ENCODE measurements around the gene MEMO1.
"Not testable (repeated sequence)": the region's sequence is repeated elsewhere in the genome, so short reads cannot be mapped to it uniquely, and the experiment has no call there.

Gene MEMO1

DNA sequence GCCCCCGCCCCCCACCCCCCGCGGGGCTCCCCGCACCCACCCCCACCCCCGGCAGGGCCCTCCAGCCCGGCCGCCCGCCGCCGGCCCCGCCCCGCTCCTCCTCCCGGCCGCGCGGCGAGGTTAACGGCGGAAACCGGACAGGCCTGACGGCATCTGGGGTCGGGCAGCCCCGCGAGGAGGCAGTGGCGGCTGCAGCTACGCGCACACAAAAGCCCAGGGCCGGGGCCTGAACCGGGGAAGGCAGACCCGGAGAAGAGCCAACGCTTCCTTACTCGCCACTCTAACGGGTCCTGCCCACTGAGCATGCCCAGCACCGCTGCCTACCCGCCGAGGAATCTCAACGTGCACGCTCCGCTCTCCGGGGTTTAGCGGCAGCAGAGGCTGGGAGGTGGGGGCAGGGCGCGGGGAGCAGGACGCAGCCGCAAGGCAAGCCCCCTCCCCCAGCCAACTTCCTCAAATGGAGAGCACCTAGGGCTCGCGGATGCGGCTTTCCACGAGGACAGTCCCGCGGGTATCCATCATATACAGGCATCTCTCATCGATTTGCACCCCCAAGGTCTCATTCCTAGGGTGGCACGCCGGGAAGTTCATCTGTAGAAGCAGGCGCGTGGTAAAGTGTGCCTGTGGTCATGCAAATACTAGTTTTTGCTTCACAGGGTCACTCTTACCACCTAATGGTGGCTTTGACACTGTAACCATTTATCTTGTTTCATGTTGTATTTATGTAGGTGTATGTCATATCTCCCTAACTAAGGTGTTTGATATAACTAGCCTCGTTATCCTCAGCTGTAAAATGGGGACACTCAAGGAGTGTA, at the start of gene MEMO1:
Gene MEMO1 (minus strand): TSS at position 339 of the 815 bp plus-strand sequence. CDS start 761 bp downstream, outside the sequence.
- DNase-seq: peak; percentile 97

DNA sequence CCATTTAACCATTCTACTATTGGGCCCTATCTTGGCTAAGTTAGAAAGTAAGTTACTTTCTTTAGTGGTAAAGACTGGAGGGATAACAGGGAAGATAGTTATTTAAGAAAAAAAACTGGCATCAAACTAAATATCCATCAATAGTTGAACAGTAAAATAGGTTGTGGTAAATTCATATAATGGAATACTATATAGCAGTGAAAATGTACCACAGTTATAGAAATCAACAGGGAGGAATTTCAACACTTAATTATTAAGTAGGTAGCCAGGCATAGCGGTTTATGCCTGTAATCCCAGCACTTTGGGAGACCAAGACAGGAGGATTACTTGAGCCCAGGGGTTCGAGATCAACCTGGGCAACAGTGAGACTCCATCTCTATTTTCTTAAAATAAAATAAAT, 49.5 kb upstream of the MEMO1 start:
- no peak for DNase-seq

DNA sequence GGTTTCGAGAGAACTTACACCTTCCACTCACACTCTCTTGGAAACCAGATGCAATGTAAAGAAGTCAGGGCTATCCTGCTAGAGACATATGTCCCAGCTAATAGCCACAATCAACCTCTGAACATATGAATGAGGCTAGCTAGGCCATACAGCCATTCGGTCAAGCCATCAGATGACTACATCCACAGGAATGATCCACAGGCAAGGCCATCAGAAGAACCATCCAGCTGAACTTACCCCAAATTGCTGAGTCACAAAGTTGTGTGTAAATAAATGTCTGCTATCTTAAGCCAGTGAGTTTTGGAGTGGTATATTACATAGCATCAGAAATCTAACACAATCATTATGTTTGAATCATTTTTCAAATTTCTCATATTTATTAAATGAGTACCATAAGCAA, 47.3 kb upstream of the MEMO1 start:
- no peak for DNase-seq

DNA sequence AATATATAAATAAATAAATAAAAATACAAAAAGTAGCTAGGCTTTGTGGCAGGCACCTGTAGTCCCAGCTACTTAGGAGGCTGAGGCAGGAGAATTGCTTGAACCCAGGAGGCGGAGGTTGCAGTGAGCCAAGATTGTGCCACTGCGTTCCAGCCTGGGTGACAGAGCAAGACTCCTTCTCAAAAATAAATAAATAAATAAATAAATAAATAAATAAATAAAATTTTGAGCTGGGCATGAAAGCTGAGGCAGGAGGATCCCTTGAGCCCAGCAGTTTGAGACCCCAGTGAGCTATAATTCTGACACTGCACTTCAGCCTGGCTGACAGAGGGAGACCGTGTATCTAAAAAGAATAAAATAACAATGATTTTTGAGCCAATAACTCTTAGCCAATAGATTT, 43.8 kb upstream of the MEMO1 start:
- DNase-seq: not testable (repeated sequence)

DNA sequence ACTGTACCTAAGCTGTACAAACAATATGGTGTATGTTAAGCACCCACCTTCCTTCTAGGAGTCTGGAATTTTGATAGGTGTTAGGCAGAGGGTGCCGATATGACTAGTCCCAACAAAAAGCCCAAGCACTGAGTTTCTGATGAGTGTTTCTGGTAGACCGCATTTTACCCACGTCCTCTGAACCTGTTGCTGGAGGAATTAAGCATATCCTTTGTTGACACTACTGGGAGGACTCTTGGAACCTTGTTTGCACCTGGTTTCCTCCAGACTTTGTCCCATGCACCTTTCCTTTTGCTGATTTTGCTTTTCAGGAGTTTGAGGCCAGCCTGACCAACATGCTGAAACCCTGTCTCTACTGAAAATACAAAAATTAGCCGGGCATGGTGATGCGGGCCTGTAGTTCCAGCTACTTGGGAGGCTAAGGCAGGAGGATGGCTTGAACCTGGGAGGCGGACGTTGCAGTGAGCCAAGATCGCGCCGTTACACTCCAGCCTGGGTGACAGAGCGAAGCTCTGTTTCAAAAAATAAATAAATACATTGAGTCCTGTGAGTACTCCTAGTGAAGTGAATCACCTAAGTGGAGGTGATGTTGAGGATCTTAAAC, 41.1 kb upstream of the MEMO1 start:
- no peak for DNase-seq

DNA sequence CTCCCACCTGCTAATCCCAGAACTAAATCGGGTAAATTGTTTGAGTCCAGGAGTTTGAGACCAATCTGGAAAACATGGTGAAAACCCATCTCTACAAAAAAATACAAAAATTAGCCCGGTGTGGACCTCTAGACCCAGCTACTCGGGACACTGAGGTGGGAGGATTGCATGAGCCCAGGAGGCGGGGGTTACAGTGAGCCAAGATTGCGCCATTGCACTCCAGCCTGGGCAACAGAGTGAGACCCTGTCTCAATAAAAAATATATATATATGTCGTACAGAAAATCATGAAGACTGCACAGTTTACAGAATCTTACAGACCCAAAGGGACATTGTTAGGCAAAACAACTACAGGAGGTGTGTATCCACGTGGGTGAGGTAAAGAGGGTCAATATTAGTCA, 32.8 kb upstream of the MEMO1 start:
- DNase-seq: no peak

DNA sequence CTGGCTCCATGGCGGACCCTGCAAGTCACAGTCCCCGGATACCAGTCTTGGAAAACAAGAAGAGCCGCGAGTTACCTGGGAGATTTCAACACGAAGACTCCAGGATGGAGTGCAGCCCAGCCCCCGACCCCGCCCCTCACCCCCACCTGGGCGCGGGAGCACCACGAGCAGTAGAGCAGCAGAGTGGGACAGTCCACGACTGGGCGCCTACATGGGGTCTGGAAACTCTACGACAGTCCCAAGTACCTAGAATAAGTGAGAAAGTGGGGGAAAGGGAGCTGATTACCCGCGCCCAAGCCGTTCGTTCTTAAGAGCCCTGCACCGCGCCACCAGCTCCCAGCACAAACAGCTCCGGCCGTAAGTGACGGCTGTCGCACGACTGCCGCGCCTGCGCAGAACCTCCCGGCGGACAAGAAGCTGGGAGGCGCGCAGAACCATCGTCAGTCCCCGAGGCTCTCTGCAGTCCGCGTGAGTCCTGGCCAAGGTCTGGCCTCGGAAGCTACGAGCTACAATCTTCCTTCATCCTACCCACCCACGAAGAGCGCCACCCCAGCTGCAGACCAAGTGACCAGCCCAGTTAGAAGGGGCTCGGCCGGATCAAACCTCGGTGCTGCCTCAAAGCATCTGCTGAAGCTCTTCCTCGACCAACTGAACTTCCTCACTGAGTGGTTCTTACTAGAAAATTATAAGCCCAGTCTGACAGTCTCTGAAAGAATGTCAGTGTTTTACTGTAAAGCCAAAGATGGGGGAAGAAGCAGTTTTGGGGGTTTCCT, 28.8 kb upstream of the MEMO1 start, which contains the start of gene DPY30:
Gene DPY30 (minus strand): TSS at position 359 of the 773 bp plus-strand sequence. CDS start 349 bp downstream, at position 10.
- DNase-seq: peak; percentile 96

DNA sequence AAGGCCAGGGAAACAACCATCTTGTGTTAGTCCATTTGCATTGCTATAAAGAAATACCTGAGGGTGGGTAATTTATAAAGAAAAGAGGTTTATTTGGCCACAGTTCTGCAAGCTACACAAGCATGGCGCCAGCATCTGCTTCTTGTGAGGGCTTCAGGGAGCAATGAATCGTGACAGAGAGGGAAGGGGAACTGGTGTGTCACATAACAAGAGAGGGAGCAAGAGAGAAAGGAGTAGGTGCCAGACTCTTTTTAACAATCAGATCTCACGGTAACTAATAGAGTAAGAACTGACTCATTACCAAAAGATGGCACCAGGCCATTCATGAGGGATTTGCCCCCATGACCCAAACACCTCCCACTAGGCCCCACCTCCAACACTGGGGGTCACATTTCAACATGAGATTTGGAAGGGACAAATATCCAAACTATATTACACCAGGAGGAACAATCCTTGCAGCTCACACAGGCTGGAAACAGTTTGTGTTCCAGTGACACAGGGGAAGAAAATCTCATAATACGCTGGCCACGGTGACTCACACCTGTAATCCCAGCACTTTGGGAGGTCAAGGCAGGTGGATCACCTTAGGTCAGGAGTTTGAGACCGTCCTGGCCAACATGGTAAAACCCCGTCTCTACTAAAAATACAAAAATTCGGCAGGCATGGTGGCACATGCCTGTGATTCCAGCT, 23.5 kb upstream of the MEMO1 start:
- DNase-seq: not testable (repeated sequence)

DNA sequence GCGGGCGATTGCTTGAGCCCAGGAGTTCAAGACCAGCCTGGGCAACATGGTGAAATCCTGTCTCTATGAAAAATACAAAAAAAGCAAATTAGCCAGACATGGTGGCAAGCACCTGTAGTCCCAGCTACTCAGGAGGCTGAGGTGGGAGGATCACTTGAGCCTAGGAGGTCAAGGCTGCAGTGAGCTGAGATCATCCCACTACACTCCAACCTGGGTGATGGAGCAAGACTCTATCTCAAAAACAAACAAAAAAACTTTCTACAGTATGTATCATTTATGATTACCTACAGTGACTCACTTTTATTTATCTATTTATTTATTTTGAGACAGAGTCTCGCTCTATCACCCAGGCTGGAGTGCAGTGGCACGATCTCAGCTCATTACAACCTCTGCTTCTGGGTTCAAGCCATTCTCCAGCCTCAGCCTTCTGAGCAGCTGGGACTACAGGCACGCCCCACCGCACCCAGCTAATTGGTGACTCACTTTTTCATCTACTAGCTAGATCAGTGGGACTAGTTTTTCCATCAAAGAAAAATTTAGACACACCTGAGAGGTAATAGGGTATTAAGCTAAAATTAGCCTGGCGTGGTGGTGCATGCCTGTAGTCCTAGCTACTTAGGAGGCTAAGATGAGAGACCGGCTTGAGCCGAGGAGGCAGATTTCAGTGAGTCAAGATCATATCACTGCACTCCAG, 8.1 kb upstream of the MEMO1 start:
- DNase-seq: not testable (repeated sequence)

DNA sequence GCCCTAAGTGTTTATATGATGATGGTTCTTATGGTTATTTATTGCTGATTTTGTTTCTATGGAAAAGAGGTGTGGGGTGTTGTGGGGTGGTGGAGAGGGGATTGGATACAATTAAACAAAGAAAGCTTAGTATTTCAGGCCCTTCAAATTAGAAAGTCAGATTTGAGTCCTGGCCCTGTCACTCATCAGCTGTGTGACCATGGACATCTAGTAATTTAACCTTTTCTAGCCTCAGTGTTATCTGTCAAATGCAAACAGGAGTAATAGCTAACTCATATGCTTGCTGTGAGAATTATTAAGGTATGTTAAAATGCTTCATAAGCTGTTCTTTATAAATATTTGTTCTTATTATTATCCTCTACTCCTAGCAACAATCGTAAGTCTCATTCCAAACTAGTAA, 2.1 kb upstream of the MEMO1 start:
- DNase-seq: no peak

DNA sequence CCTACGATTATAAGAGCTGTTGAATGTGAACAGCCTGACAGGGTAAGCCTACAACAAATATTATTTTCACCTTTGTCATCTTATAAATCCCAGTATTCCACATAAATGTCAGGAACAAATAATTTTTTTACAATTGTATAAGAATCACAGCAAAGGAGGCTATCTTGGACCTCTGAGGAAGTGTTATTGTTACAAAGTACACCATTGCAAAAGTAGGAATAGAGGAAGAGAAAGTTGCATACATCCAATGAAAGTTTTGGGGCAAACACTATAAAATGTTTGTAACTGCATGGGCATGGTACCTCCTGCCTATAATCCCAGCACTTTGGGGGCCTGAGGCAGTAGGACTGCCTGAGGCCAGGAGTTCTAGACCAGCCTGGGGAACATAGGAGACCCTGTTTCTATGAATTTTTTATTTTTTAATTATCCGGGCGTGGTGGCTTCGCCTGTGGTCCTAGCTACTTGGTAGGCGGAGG, 715 bp upstream of the MEMO1 start:
- no peak for DNase-seq

DNA sequence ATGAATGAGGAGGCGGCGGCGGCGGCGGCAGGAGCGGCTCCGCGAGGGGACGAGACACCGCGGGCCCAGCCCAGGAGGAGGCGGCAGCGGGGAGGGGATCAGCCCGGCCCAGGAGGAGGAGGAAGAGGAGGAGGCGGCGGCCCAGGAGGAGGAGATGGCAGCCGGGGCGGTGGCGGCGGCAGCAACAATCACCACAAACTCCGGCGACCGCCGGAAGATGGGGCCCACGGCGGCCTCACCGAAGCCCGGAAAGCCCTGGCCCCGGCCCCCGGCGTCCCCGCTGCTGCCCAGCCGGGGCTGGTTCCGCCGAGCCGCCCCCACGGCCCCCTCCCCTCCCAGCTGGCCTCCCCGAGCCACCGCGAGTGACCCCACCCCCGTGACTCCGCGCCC, 533 bp downstream of the MEMO1 start:
- peak; percentile 71 for DNase-seq

DNA sequence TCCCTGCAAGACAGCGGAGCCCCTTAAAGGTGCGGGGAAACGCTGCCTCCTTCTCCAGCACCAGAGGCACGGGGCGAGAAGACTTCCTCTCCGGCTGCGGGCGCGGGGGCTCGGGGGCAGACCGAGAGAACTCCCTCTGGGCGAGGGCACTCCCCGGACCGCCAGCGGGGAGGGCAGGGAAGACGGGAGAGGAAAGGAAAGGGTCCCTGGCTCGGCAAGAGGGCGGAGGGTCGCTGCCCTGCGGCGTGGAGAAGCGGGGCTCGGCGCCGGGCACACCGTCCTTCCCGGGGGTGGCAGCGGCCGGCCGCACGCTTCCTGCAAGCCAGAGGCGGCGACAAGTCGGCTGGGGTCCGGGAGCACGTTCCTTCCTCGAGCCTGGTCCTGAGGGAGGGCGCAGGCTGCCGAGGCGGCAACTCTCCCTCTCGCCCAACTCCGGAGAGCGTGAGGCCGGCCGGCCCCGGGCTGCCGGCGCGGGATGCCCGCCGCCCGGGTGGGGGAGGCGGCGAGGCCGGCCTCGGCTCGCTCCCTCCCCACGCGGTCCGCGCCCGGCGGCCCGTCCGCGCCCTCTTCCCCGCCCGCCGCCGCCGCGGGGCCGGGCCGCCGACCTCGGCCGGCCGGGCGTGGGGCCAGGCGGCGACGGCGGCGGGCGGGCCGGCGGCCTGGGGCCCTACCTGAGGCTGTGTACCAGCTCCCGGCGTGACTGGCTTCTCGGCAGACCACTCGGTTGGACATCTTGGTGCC, 1.1 kb downstream of the MEMO1 start:
- DNase-seq: peak; percentile 59

DNA sequence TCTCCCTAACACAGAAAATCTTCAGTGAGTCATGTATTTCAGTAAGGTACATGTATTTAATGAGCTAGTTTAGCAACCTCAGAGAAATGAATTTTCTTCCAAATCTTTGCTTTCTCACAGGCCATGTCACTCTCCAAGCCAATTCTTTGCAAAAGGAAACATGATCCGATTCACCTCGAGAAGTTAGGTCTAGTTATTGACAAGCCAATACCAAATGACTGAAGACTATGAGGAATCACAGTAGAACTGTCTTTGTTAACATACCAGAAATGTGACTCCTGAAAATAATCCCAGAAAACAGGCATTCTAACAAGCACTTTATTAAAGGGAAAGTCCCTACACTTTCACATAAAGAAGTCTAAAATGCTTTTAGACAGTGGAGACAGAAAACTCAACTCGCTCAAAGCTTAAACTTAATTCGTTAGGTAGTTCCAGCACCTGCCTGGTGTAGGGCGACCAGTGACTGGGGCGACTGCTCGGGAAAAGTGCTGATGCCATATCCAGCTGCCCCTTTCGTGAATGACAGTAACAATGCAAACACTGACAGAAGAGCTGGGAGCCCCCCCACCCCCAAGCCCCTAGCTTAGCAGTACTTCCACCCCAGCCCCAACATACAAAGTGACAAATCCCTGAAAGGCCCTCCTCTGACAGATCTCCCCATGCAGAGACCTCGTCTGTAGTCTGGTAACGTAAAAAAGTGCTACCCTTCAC, 1.8 kb downstream of the MEMO1 start:
- DNase-seq: peak; percentile 59

DNA sequence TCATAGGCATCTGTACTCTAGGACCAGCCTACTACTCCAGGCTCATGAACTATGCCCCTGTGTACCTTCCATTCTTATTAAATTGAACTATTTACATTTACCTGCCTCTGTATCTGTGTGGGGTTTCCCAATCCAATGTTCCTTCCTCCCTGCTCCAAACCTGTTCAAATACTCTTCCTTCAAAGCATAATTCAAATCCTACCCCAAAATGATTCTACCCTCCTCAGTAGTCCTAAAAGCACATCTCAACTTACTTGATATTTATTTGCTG, 3.8 kb downstream of the MEMO1 start:
- no peak for DNase-seq

DNA sequence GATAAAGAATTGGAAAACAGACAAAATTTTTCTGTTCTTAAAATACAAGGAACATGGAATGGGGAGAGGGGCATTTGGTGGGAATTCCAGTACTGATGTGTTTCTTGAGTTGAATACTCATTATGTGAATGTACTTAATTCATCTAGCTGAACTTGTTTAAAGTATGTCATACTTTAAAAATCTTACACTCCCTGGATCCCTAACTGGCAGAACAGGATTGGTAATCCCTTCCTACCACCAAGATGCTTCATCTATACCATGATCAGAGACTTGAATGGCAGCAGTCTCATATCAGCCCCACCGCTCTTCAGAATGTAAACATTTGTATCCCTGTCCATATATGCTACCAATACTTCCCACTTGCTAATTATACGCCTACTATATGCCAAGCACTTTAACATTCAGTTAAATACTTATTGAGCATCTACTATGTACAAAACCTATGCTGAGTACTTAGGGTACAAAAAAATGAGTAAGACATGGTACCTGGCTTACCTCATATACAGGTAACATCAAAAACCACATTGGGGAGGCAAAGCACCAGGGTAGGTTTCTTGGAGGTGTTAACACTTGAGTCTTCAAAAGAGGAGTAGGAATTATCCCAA, 5.3 kb downstream of the MEMO1 start:
- DNase-seq: no peak

DNA sequence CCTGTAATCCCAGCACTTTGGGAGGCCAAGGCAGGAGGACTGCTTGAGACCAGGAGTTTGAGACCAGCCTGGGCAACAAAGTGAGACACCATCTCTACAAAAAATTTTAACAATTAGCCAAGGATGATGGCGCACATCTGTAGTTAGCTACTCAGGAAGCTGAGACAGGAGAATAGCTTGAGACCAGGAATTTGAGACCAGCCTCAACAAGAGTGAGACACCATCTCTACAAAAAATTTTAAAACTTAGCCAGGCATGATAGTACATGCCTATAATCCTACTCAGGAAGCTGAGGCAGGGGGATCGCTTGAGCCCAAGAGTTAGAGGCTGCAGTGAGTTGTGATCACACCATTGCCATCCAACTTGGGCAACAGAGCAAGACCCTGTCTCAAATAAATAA, 7.0 kb downstream of the MEMO1 start:
- DNase-seq: no peak

DNA sequence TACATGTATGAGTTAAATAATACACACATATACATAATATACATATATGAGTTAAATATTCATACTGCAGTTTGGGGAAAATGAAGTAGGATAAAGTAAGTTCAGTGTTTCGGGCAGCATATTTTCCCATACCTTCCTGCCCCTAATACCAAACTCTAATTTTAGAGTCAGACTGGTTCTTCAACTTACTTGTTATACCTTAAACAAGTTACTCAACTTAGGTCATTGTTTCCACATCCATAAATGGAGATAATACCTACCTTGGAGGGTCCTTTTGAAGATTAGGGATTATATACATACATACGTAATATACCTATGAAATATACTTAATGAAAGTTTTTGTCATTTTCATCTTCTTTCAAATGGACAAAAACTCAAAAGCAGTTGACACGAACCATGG, 8.4 kb downstream of the MEMO1 start:
- DNase-seq: no peak

DNA sequence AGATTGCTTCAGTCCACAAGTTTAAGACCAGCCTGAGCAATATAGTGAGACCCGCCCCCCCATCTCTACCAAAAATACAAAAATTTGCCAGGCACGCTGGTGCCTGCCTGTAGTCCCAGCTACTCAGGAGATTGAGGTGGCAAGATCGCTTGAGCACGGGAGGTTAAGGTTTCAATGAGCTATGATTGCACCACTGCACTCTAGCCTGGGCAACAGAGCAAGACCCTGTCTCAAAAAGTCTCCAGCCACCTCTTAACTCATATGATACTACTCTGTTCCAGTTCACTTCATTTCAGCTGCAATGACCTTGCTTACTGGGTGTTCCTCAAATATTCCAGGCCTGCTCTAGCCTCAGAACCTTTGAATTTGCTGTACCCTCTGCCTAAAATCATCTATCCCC, 11.4 kb downstream of the MEMO1 start:
- no peak for DNase-seq

DNA sequence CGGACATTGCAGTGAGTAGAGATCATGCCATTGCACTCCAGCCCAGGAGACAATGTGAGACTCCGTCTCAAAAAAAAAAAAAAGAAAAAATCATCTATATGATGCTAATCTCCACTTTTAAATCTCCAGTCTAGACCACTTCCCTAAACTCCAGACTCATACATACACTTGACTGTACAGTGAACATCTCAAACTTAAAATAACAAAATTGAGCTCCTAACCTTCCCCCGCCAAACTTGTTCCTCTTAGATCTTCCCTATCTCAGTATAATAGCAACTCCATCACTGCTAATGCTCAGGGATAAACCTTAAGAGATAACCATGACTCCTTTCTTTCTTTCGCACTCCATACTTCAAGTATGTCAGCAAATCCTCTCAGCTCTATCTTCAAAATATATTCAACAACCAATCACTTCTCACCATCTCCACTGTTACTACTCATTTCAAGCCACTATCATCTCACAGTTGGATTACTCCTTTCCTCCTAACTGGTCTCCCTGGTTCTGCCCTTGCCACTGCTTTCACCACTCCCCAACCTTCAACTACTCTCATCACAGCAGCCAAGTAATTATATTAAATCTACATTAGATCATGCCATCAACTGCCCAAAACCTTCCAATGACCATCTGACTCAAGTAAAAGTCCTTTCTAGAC, 12.0 kb downstream of the MEMO1 start:
- DNase-seq: no peak
